ENCODE measurements around the gene MSRB1.

Gene MSRB1

GRCh38 chr16:1914084-1914608 lies 28.9 kb downstream of the MSRB1 start:
- TF ChIP-seq, protein P1, sequence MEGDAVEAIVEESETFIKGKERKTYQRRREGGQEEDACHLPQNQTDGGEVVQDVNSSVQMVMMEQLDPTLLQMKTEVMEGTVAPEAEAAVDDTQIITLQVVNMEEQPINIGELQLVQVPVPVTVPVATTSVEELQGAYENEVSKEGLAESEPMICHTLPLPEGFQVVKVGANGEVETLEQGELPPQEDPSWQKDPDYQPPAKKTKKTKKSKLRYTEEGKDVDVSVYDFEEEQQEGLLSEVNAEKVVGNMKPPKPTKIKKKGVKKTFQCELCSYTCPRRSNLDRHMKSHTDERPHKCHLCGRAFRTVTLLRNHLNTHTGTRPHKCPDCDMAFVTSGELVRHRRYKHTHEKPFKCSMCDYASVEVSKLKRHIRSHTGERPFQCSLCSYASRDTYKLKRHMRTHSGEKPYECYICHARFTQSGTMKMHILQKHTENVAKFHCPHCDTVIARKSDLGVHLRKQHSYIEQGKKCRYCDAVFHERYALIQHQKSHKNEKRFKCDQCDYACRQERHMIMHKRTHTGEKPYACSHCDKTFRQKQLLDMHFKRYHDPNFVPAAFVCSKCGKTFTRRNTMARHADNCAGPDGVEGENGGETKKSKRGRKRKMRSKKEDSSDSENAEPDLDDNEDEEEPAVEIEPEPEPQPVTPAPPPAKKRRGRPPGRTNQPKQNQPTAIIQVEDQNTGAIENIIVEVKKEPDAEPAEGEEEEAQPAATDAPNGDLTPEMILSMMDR (conservative IDR thresholded peaks at IDR 0.05; ENCODE audit: low read length) = no peak
- no peak for DNase-seq (ENCODE audit: low read depth)

DNA sequence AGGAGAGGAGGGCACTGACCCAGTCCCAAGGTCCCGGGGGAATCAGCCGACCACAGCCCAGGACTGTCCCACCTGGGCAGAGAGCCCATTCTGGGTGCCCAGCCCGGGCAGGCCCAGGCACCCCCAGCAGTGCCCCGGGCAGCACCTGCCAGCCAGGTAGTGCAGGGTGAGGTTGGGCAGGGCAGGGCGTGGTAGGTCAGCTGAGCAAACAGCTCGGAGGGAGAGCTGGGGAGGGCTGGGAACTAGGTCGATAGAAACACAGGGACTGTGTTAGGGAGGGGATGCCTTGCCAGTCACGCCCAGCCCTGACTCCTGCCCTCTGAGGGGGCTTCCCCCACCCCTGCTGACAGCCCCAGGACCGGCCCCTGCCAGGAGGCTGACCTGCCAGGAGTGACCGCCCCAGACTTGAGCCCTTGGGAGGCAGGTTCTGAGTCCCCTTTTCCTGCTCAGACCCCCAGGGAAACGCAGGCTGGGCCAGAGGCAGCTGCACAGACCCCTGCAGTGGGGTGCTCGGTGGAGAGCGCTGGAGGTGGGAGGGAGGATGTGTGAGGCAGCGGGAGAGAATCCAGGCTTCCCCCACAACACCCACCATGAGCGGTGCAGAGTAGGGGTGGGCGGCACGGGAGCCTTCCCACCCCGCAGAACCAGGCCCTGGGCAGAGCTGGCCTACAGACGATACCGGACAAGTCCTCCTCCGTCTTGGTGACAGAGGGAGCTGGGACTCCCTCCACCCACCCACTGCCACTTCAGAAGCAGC lies 29.5 kb downstream of the MSRB1 start:
- no peak overlapping the region for H3K4me3 ChIP-seq (ENCODE audit: low read length)
- no peak for DNase-seq (ENCODE audit: low read depth)
- TF ChIP-seq, protein P1 (conservative IDR thresholded peaks at IDR 0.05; ENCODE audit: low read length) = no peak

More at GRCh38 chr16:1914084-1914608, 28.9 kb downstream of the MSRB1 start:
- no peak overlapping the region for H3K4me3 ChIP-seq (ENCODE audit: low read length)

DNA sequence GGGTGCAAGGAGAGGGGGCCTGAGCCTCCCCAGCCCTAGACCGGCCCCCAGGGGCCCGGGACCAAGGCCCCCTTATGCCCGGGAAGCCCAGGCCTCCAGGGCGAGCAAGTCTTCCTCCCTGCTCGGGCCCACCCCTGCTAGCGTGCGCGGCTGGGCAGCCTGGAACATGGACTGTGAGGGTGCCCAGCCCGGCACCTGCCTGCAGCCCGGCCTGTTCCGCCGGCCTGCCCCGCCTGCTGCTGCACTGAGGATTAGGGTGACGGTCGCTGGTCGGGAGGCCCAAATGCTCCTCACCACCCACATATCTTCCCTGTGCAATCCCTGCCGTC lies 30.8 kb downstream of the MSRB1 start:
- no peak for DNase-seq (ENCODE audit: low read depth)
- no peak overlapping the region for H3K4me3 ChIP-seq (ENCODE audit: low read length)
- TF ChIP-seq, protein P1 (conservative IDR thresholded peaks at IDR 0.05; ENCODE audit: low read length) = no peak

- no peak for DNase-seq (ENCODE audit: low read depth)
- H3K4me3 ChIP-seq (ENCODE audit: low read length) = no peak overlapping the region
- TF ChIP-seq, protein P1 (conservative IDR thresholded peaks at IDR 0.05; ENCODE audit: low read length) = no peak
Observed at GRCh38 chr16:1911467-1912214, 31.4 kb downstream of the MSRB1 start.

DNA sequence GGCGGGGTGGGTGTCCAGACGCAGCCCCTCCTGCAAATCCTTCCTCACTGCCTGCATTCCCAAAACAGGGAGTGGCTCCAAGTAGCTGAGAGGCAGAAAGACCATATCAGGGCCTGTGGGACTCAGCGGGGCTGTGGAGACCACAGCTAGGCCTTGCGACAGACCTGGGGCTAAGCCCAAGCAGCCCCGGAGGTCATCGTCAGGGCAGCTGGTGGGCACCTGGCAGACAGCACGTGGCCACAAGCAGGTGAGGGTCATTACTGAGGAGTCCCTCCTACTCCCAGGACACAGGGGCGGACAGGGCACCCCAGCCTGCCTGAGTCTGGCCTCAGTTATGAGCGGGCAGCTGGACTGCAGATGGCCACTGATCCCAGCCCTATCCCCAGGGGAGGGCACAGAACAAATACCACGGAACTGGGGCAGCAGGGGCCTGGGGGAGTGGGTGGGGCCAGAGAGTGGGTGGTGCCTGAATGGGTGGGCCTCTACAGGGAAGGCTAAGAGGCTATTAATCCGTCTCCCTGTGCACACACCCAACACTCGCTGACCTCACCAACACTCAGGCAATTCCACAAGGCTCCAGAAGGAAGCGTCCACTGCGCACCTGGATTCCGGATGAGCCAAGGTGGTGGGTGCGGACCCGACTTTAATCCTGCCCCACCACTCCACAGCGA lies 33.3 kb downstream of the MSRB1 start:
- TF ChIP-seq, protein P1 (conservative IDR thresholded peaks at IDR 0.05; ENCODE audit: low read length) = no peak
- DNase-seq (ENCODE audit: low read depth) = peak; percentile 27
- no peak overlapping the region for H3K4me3 ChIP-seq (ENCODE audit: low read length)

DNA sequence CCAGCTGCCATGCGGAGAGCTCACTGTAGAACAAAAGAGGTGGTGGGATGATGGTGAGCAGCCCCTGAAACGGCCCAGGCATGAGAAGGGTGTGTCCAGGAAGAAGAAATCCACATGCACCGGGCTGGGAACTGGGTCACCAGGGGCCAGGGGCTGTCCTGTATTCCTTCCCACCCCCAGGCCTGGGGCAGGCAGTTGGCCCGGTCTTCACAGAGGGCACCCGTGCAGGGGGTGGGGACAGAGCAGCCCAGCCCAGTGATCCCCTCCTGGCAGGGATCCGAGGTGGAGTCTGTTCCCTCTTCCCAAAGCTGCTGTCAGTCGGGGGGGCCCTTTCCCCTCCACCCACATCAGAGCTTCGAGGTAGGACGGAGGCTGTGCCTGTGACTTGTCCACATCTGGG lies 34.0 kb downstream of the MSRB1 start:
- no peak overlapping the region for H3K4me3 ChIP-seq (ENCODE audit: low read length)
- TF ChIP-seq, protein P1 (conservative IDR thresholded peaks at IDR 0.05; ENCODE audit: low read length) = no peak
- DNase-seq (ENCODE audit: low read depth) = no peak

Data from AG10803 (cell line).